H7 (cell line): Measurements from ENCODE around the gene PDE11A. TPM values are rescaled to one million over a fixed set of nuclear protein-coding genes. Genes with fewer than 3 reads are reported as not detected.

Experiments used
- DNase-seq: peaks from one replicate; pipeline ENCODE4 v3.0.0; 2012
- H3K27me3 ChIP-seq: 2 replicates; pipeline ENCODE4 v1.6.0; 2011; ENCODE audit warnings: mild to moderate bottlenecking, low read length; ENCODE audit not compliant: control insufficient read depth, insufficient read depth
- H3K36me3 ChIP-seq: replicated peaks from 2 replicates; pipeline ENCODE4 v1.5.1; 2011; ENCODE audit warnings: low read length; ENCODE audit not compliant: control insufficient read depth, insufficient read depth
- H3K4me3 ChIP-seq: 2 replicates; pipeline ENCODE4 v1.5.1; 2011; ENCODE audit warnings: low read depth, mild to moderate bottlenecking, control low read depth, low read length, moderate library complexity; ENCODE audit not compliant: insufficient read depth
- total RNA-seq: library from RNA; depleted of rRNA; stranded (reverse); fragments of >200 nt; shearing (Covaris generic); gene quantifications from 2 replicates; pipeline ENCODE4 v1.2.3, GENCODE V29; 2014

Gene PDE11A
- total RNA-seq, 1 experiment from 2014 or later, result 1.2 TPM

DNA sequence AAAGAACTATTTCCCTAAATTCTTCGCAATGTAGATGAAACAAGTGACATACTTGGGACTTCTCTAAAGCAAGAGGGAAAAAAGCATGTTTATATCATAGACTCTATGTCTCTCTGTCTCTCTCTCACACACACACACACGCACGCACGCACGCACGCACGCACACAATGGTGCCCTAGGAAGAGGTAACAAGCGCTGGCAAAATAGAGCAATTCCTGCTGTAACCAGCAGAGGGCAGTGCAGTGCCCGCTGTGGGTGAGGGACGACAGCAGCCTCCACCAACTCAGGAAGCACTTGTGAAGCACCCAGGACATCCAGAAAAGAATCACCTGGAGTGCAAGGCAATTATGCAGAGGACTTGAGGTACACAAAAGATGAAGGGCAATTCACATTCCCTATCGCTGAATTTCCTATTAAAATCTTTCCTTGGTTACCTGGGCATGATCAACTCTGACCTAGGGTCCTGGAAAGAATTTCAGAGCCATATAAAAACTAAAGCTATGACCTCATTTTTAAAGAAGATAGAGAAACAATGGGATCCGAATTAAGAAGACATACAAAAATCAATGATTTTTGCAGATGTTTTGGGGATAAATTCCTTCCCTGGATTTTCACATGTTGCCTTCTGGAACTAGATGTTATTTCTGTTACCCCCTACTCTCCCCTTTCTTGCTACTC, 166.4 kb downstream of the PDE11A start:
- Histone ChIP-seq H3K27me3 (no peaks in the 10 kb centered on the region), H3K4me3 (no peak overlapping the region), H3K36me3 (no peaks in the 10 kb centered on the region)
- peak; percentile 44 for DNase-seq

DNA sequence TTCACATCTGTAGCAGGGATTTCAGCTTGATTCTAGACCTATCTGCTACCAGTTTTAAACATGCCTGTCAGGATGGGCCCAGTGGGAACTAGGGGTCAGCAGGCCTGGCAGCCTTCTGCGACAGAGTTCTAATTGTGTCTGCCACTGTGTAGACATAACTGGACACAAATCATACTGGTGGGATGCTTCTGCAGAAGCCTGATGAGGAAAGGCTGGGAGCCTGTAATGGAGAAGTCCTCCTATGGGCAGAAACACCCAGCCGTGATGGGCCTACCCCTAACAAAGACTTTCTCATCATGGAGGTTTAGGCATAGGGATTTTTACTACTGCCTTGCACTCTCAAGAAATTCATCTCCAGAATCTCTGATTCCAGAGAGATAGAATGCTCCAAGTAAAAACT, 166.9 kb downstream of the PDE11A start:
- Histone ChIP-seq H3K36me3 (no peaks in the 10 kb centered on the region), H3K27me3 (no peaks in the 10 kb centered on the region), H3K4me3 (no peak overlapping the region)
- no peak for DNase-seq

DNA sequence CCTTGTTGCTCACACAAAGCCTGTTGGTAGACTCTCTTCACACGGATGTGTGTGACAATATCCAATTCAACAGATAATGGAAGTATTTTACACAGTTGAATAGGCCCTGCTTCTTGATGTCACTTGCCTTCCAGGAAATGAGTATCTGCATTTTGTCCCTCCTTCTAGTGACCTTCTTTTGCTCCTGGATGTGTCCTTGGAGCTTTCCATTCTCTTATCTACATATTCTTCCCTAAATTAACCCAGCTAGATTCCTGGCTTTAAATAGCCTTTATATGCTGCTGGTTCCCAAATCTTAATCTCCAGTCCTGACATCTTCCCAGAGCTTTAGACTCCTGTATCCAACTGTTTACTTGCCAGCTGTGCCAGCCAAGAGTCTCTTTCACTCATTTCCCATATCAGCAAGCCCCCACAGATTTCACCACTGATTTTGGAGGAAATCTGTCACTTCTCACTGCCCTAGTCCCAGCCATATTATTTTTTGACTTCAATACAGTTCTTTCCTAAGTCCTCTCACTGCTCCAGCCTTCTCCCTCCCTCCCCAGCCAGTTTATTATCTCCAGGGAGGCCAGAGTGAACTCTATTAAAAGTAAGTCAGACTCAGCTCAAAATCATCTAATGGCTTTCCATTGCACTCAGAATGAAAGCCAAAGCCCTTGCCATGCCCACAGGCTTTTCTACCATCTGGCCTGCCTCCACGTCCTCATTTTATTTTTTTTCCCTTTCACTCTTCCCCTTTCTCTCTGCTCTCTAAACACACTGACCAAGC, 170.0 kb downstream of the PDE11A start:
- Histone ChIP-seq H3K36me3 (no peaks in the 10 kb centered on the region), H3K27me3 (no peaks in the 10 kb centered on the region), H3K4me3 (no peak overlapping the region)
- no peak for DNase-seq

DNA sequence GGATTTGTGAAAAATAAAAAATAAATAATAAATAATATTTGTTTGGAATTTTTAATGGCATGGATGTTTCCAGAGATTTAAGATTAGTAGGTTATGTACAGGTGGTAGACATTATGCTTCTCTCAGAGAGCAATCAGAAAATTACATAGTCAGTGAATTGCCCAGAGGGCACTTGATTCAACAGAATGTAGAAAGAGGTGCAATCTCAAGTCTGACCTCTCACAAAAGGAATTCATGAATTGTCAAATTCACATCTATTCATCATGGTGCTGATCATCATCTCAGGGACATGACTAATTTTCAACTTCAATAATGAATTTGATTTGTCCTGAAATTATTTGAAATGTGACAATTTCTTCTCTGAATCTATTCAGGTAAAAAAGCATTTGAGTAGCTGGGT, 172.5 kb downstream of the PDE11A start:
- H3K4me3 ChIP-seq, result no peak overlapping the region
- H3K36me3 ChIP-seq, result no peaks in the 10 kb centered on the region
- no peak for DNase-seq
- no peaks in the 10 kb centered on the region for H3K27me3 ChIP-seq

DNA sequence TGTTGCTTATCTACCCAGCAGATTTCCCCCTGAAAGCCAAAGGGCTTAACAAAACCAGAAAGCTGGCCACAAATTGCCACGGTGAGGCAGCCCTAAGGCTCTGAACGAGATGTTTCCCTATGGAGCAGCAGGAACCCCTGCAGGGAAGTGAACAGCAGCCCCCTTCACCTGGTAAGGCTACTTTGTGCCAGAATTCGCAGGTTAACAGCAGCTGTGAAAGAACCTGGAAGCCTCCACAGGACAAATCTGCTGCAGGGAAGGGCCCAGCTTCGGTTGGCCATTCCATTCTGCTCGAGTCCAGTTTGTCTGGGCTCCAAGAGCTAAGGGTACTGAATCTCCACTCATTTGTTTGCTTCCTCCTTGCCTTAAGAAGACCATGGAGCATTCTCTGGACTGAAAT, 175.3 kb downstream of the PDE11A start:
- no peak overlapping the region for H3K4me3 ChIP-seq
- H3K36me3 ChIP-seq, result no peaks in the 10 kb centered on the region
- DNase-seq, result no peak
- no peaks in the 10 kb centered on the region for H3K27me3 ChIP-seq

DNA sequence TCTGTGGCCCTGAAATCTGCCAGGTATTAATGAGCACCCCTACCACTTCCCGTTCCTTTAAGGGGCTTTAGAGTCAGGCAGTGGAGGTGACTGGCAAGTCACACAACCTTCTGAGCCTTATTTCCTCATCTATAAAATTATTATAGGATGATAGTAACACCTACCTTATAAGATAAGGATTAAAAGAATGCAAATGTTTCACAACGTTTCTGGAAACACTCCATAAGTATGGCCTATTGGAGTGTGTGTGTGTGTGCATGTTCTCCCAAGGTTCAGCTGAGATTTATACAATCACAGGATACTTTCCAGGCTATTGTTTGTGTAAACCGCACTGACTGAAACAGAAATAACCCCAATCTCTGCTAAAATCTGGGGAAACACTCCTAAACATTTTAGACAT, 176.0 kb downstream of the PDE11A start:
- no peak for DNase-seq
- no peaks in the 10 kb centered on the region for H3K36me3 ChIP-seq
- no peaks in the 10 kb centered on the region for H3K27me3 ChIP-seq
- H3K4me3 ChIP-seq, result no peak overlapping the region

DNA sequence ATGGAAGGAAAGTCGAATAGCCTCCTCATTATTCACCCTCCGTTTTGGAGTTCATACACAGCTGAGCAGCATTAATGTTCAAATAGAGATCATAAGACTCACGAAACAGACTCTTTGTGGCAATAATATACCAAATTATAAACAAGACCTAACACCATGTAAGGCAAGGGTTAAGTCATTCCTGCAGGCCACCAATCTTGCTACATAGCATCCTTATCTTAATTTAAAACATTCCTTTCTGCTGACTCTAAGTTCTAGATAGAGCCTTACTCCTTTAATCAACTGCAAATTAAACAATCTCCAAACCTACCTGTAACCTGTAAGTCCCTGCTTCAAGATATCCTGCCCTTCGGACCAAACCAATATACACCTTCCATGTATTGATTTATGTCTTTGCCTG, 178.0 kb downstream of the PDE11A start:
- Histone ChIP-seq H3K4me3 (no peak overlapping the region), H3K27me3 (no peaks in the 10 kb centered on the region), H3K36me3 (no peaks in the 10 kb centered on the region)
- DNase-seq, result no peak

DNA sequence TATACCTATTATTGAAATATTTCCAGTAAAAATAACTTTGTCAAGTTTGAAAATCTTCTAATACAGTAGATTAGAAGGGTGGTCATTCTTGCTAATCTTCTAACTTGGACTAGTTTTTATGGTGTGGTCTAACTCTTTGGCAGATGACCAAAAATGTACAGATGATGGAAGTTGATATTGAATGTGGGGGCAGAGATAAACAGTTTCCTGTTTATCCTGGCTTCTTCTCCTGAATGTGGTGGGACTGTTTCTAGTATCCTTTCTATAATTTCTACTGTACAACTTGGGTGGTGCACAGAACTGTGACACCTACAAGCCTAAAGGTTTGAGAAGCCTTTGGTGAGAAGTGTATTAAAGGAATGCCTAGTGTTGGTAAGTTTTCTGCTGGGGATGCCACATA, 178.7 kb downstream of the PDE11A start:
- no peaks in the 10 kb centered on the region for H3K27me3 ChIP-seq
- no peaks in the 10 kb centered on the region for H3K36me3 ChIP-seq
- no peak overlapping the region for H3K4me3 ChIP-seq
- DNase-seq, result no peak

DNA sequence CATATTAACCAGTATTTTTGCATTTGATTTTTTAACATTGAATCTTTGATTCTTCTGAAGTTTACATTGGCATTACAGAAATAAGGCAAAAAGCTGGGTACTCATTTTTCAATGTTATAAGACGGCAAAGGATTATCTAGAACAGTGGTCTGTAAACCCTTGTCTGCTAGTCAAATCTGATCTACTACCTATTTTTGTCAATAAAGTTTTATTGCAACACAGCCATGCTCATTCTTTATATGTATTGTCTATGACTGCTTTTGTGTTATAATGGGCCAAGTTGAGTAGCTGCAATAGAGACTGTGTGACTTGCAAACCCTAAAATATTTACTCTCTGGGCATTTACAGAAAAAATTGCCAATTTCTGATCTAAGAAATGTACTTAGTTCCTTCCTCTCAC, 181.0 kb downstream of the PDE11A start:
- Histone ChIP-seq H3K36me3 (no peaks in the 10 kb centered on the region), H3K27me3 (no peaks in the 10 kb centered on the region), H3K4me3 (no peak overlapping the region)
- no peak for DNase-seq

DNA sequence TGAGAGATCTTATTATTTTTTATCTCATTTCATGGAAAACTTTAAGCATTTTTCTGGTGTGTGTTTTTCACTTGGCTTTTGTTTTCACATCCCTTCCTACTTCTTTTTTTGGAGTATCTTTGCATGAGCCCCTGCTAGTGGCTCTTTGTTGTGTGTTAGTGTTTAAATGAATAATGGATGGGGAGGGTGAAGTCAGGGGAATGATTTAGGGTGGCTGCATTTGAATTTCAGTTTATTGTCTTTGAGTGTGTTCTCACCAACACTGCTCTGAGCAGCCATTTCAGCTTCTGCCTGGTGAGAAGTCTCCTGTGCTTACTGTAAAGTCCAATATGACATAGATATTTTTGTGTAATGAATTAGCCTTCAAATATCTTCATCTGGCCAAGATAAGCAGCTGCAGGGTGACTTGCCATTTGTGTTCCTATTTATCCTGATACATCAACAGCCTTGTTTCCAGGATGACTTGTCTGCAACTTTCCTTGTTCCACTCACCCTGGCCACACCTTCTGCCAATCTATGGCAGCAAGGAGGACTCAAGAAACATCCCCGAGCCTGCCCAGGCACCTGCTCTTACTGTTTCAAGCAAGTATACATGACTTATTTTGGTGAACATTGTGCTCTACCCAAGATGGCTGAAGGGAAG, 182.6 kb downstream of the PDE11A start:
- peak; percentile 5 for DNase-seq

DNA sequence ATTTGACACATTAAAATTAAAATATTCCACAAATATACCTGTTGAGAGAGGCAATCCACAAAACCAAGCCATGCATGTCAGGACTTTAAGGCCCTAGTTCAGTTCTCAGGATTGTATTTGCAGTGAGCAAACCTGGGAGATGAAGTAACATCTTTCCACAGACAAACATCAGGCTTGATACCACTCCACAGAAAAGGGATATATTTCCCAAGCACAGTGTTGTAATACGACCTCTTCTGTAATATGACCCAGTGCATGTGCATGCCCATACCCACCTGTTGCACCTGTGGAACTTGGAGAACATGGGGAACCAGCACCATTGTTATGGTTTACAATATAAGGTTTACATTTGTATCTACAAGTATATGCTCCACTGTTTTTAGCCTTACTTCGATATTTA, 184.0 kb downstream of the PDE11A start:
- Histone ChIP-seq H3K4me3 (no peak overlapping the region), H3K36me3 (no peaks in the 10 kb centered on the region), H3K27me3 (no peaks in the 10 kb centered on the region)
- no peak for DNase-seq

More for the DNA sequence above, 182.6 kb downstream of the PDE11A start:
- Histone ChIP-seq H3K27me3 (no peaks in the 10 kb centered on the region), H3K4me3 (no peak overlapping the region), H3K36me3 (no peaks in the 10 kb centered on the region)

DNA sequence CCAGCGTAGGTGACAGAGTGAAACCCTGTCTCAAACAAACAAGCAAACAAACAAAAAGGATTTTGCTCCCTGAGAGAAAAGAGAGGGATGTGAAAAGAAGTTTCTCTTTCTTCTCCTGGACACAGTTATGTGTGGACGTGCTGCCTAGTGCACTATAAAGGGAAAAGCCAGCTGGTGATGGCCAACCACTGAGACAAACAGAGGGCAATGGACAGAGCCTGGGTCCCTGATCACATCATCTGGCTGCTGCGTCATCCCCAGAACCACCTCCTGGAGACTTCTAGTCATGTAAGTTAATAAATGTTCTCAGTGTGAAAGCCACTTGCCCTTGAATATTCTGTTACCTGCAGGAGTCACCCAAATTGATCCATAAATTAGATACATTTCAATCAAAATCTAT, 184.9 kb downstream of the PDE11A start:
- no peaks in the 10 kb centered on the region for H3K36me3 ChIP-seq
- no peak for DNase-seq
- H3K4me3 ChIP-seq, result no peak overlapping the region
- H3K27me3 ChIP-seq, result no peaks in the 10 kb centered on the region

DNA sequence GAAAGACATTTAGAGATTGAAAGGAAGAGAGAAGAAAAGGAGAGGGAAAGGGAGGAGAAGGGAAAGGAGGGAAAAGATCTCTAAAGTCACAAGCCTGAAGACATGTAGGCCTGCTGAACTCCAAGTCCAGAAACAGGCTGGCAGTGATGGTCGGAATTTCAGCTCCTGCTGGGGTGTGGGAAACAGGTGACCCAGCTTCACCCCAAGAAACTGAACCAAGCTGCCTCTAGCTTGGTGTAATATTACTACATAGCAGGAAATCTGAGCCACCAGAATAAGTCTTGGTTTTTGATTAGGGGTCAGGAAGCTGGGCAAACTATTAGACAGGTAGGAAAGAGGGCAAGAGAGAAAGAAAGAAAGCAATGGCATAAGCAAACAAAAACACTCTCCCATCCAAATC, 185.8 kb downstream of the PDE11A start:
- DNase-seq, result no peak
- Histone ChIP-seq H3K36me3 (no peaks in the 10 kb centered on the region), H3K27me3 (no peaks in the 10 kb centered on the region), H3K4me3 (no peak overlapping the region)

DNA sequence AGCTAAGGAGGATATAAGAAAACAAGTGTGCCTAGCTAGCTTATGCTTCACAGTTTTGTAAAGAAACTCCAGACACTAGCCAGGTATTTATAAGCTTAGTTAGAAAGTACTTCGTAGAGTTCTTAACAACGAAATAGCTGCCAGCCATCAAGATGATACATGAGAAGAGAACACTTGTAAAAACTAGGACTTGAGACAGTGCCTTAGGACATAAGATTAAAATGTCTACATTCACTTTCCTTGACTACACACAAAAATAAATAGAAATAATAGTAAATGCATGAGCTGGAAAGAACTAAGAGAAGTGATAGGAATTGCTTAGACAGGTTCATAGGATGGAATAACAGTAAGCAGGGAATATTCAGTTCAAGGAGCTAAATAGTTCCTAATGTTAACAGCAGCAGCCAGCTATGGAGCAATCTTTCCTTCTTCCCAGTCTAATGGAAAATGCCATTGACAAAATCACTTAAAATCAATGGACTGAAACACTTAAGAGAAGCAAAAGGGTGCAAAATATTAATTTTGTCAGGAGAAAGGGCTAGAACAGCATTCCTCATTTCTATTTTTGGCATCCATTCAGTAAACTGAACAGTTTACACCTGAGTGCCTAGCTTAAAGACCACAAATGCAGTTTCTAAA, 186.6 kb downstream of the PDE11A start:
- DNase-seq, result no peak
- Histone ChIP-seq H3K27me3 (no peaks in the 10 kb centered on the region), H3K36me3 (no peaks in the 10 kb centered on the region), H3K4me3 (no peak overlapping the region)

DNA sequence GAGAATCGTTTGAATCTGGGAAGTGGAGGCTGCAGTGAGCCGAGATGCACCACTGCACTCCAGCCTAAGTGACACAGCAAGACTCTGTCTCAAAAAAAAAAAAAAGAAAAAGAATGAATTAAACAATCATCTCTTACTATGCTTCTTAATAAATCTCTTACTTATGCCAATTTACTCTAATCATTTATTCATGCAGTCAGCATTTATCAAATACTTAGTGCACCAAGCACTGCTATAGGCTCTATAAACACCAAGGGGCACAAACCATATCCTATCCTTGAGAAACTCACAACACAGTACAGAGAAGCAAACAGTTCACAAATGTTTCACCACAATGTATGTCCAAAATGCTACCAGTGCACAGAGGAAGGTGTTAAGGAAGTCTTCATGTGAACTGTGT, 189.4 kb downstream of the PDE11A start:
- no peak for DNase-seq
- no peak overlapping the region for H3K4me3 ChIP-seq
- H3K27me3 ChIP-seq, result no peaks in the 10 kb centered on the region
- H3K36me3 ChIP-seq, result no peaks in the 10 kb centered on the region
